CD4-positive, alpha-beta T cell treated with Interleukin-4 for 4 hours (primary cell): ENCODE measurements around the gene SEMA4G.
A peak's percentile ranks its signal among the peaks of the same experiment; 100 is the strongest.

Experiments
- DNase-seq: peaks from one replicate; pipeline ENCODE4 v3.0.0-alpha.2; 2020

The SEMA4G gene

GRCh38 chr10:101008823-101009423 is 39.6 kb downstream of the SEMA4G start:
- DNase-seq: no peak

- DNase-seq: no peak
Observed at GRCh38 chr10:101010329-101010728, 41.0 kb downstream of the SEMA4G start.

GRCh38 chr10:101011517-101012423 is 42.5 kb downstream of the SEMA4G start:
- DNase-seq: no peak

GRCh38 chr10:101012525-101013364 is 43.4 kb downstream of the SEMA4G start:
- DNase-seq: peak; percentile 81

GRCh38 chr10:101013365-101013825 is 44.1 kb downstream of the SEMA4G start:
- no peak for DNase-seq

GRCh38 chr10:101014230-101014884 is 45.1 kb downstream of the SEMA4G start:
- peak; percentile 68 for DNase-seq

- peak; percentile 17 for DNase-seq
Observed at GRCh38 chr10:101014966-101015581, 45.8 kb downstream of the SEMA4G start.

GRCh38 chr10:101015582-101015973 is 46.3 kb downstream of the SEMA4G start:
- no peak for DNase-seq

GRCh38 chr10:101016814-101017213 is 47.5 kb downstream of the SEMA4G start:
- DNase-seq: no peak

- DNase-seq: no peak
Observed at GRCh38 chr10:101018118-101018599, 48.9 kb downstream of the SEMA4G start.

- peak; percentile 58 for DNase-seq
Observed at GRCh38 chr10:101018600-101019439, 49.5 kb downstream of the SEMA4G start.
